ENCODE results near the gene USP27X. TPM values are rescaled to one million over a fixed set of nuclear protein-coding genes. Genes with fewer than 3 reads are reported as not detected.

The USP27X gene
- 2.4 and 2.8 TPM in 2 replicates for total RNA-seq

DNA sequence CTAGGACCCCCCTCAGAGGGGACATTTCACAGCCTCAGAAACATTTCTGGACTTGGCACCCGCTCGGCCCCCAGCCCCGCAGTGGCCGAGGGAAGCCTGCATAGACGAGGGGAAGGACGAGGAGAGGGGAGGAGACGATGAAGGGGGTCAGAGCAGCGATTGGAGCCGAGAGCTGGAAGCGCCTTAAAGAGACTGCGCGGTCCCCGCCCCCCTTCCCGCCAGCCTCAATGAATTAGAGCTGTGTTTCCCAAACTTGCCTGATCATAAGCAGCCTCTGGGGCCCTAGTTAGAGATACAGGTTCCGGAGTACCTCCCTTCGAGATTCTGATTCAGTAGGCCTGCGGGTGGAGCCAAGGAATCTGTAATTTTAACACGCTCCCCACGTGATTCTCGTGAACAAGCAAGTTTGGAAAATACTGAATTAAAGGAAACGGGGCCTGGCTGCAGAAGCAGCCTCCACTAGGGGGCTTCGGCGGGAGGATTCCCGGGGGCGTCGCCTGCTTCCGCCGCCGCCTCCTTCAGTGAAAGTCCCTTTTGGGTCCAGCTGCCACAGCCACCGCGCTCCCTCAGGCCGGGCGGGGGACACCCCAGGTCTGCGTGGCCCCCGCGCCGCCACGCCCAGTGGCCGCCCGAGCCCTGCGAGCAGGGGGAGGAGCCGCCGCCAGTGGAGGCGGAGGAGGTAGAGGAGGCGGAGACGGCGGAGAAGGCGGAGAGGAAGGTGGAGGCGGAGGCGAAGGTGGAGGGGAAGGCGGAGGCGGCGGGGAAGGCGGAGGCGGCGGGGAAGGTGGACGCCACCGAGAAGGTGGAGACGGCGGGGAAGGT, at the start of gene USP27X:
Gene USP27X, plus strand, starts transcription at position 651 of the 822 bp plus-strand sequence. CDS start 824 bp downstream, outside the sequence.

GRCh38 chrX:49922291-49923241, 43.3 kb downstream of the USP27X start, which contains the start of gene CLCN5:
TSS of gene CLCN5 (plus strand) at chrX:49922596. CDS start at chrX:49925299, 2,703 bp downstream.

Other genes starting within 250 kb of the USP27X start
- gene PAGE1, start 183.5 kb upstream of the USP27X start, total RNA-seq = not detected in 2 replicates
- not detected in 2 replicates for gene PAGE4, start 50.2 kb upstream of the USP27X start, total RNA-seq
- 13.7 and 14.1 TPM in 2 replicates for gene CLCN5, start 43.1 kb downstream of the USP27X start, total RNA-seq